Astrocyte (in vitro differentiated cells and primary cell): ENCODE results near the gene SCARF1.

Experiments
- CTCF ChIP-seq: IDR thresholded peaks from 2 replicates; pipeline ENCODE4 v1.5.1; 2011; ENCODE audit warnings: low read depth, mild to moderate bottlenecking, inconsistent platforms, low read length, moderate library complexity; ENCODE audit not compliant: insufficient read depth
- EZH2 ChIP-seq: IDR thresholded peaks from 2 replicates; pipeline ENCODE4 v1.6.1; 2012; ENCODE audit warnings: mild to moderate bottlenecking, low read length, inconsistent platforms; ENCODE audit not compliant: insufficient read depth

- TF ChIP-seq CTCF (no peak), EZH2 (no peak)
Measured at GRCh38 chr17:1638624-1639300, 6.8 kb downstream of the SCARF1 start.
